CD4-positive, alpha-beta T cell treated with Interleukin-21 for 1 hour (primary cell): ENCODE data around the gene PTPN1.

ENCODE experiments used
- DNase-seq: peaks from one replicate; pipeline ENCODE4 v3.0.0-alpha.2; 2020

The PTPN1 gene

GRCh38 chr20:50580016-50580747, 70.0 kb downstream of the PTPN1 start:
- peak; percentile 51 for DNase-seq

DNA sequence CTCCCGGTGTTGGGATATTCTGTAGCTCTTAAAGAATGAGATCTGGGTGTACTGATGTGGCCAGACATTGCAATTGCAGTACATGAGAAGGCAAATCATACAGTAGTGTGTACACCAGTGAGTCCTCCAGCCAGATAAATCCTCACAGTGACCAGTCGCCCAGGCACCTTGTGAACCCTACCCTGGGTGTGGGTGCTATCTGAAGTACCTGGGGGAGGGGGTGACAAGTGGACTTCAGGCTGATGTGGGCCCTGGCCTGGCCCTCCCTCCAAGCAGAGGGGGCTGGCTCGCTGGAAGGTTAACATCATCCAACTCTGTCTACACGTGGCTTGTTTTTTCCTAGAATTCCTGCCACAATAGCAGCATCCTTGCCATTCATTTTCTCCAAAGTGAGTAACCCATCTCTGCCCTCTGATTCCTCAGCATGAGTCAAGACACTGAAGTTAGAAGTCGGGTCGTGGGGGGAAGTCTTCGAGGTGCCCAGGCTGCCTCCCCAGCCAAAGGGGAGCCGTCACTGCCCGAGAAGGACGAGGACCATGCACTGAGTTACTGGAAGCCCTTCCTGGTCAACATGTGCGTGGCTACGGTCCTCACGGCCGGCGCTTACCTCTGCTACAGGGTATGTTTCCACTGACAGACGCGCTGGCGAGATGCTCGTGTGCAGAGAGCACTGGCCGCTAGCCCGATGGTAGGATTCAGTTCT, 70.8 kb downstream of the PTPN1 start:
- DNase-seq = no peak

DNA sequence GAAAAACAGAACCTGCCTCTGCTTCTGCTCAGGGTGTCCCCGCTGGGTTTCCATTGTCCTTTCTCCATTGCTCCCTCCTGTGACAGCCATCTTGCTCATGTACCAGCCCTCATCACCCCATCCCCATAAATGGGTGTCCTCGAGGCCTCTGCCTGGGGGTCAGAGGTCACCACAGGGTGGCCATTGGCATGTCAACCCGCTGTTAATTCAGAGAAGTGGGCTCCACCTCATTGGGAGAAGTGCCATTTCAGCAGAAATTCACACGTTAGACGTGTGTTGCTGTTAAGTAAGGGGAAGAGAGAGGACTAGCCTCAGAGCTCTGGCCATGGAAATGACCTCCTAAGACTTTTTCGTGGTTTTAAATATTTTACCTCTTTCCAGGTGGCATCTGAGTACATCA, 71.9 kb downstream of the PTPN1 start:
- no peak for DNase-seq

DNA sequence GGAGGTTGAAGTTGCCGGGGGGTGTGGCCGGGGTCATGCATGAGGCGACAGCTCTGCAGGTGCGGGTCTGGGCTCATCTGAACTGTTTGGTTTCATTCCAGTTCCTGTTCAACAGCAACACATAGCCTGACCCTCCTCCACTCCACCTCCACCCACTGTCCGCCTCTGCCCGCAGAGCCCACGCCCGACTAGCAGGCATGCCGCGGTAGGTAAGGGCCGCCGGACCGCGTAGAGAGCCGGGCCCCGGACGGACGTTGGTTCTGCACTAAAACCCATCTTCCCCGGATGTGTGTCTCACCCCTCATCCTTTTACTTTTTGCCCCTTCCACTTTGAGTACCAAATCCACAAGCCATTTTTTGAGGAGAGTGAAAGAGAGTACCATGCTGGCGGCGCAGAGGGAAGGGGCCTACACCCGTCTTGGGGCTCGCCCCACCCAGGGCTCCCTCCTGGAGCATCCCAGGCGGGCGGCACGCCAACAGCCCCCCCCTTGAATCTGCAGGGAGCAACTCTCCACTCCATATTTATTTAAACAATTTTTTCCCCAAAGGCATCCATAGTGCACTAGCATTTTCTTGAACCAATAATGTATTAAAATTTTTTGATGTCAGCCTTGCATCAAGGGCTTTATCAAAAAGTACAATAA, 72.5 kb downstream of the PTPN1 start:
- no peak for DNase-seq

DNA sequence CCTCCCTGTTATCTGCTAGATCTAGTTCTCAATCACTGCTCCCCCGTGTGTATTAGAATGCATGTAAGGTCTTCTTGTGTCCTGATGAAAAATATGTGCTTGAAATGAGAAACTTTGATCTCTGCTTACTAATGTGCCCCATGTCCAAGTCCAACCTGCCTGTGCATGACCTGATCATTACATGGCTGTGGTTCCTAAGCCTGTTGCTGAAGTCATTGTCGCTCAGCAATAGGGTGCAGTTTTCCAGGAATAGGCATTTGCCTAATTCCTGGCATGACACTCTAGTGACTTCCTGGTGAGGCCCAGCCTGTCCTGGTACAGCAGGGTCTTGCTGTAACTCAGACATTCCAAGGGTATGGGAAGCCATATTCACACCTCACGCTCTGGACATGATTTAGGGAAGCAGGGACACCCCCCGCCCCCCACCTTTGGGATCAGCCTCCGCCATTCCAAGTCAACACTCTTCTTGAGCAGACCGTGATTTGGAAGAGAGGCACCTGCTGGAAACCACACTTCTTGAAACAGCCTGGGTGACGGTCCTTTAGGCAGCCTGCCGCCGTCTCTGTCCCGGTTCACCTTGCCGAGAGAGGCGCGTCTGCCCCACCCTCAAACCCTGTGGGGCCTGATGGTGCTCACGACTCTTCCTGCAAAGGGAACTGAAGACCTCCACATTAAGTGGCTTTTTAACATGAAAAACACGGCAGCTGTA, 73.4 kb downstream of the PTPN1 start:
- DNase-seq = no peak

- no peak for DNase-seq
Observed at GRCh38 chr20:50584687-50585086, 74.5 kb downstream of the PTPN1 start.

GRCh38 chr20:50585214-50585613, 75.0 kb downstream of the PTPN1 start:
- DNase-seq = no peak

DNA sequence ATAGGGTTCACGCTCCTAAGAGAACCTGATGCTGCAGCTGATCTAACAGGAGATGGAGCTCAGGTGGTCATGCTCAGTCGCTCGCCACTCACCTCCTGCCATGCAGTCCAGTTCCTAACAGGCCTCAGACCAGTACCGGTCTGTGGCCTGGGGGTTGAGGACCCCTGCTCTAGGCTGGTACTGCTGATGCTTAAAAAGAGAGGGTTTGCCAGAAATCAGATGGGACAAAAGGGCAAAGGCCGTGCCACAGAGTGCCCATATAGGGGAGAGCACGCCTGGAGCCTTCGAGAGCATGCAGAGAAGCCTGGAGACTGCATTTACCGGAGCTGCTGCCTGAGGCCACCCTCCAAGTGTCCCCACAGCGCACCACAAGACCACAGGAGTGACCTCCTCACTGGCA, 75.5 kb downstream of the PTPN1 start:
- no peak for DNase-seq

DNA sequence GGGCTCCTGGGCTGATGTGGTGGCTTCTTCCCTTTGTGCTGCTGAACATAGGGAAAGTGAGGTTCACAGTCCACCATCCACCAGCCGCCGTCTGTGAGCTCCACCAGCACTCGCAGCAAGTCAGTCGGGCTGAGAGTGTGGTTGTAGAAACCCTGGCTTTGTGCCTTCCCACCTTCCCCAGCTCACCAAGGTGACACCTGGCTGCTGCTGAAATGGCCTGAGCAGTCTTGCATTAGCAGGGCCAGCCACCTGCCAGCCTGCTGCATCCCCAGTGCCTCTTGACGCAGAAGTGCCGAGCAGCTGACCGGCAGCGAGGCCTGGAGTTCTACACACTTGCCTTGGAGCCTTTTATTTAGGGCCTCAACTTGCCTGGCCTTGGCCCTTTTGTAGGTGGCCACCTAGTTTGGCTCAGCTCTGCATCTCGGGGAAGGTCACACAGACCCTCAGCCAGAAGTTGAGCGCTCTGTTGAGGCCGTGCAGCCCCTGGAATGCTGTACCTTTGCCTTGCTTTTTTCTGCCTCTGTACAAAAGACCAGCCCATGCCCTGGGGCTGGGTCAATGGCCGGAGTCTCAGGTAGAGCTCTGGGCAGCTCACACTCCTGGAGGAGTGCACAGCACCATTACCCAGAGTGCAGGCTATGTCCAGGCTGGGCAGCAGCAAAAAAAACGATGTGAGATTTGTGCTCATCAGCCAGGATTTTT, 76.5 kb downstream of the PTPN1 start:
- DNase-seq = no peak

GRCh38 chr20:50587291-50587961, 77.2 kb downstream of the PTPN1 start:
- no peak for DNase-seq

GRCh38 chr20:50588034-50588736, 78.0 kb downstream of the PTPN1 start:
- DNase-seq = peak; percentile 60

DNA sequence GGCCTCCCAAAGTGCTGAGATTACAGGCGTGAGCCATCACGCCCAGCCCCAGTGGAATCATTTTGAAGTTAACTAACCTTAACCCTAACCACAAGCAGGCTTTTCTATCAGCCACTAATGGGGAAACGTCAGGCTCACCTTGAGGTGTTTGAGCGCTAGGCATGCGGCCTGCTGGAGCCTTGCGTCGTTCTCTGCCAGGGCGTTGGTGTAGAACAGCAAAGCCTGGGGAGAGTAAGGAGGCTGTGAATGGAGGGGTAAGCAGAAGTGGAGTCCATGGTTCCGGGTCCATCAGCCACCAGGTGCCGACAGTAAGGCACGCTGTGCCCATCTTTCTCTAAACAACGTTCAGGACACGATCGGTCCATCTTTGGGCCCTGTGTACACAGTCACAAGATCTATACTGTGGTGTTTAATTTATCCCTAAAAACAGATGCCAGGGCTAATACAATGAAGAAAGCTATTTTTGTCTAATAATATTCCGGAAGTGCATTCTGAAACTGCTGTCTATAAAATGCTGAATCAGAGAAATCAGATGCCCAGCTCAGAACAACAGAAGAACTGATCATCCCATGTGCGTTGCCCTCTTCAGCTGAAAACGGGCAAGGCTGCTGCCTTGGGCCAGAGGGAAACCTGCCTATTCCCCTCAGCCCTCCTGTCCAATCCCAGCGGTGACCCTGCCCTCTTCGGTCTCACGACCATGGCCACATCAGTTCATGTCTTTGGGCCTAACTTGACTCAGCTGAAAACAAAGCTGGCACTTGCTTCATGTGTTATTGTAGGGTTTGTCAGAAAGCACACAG, 79.6 kb downstream of the PTPN1 start:
- no peak for DNase-seq

DNA sequence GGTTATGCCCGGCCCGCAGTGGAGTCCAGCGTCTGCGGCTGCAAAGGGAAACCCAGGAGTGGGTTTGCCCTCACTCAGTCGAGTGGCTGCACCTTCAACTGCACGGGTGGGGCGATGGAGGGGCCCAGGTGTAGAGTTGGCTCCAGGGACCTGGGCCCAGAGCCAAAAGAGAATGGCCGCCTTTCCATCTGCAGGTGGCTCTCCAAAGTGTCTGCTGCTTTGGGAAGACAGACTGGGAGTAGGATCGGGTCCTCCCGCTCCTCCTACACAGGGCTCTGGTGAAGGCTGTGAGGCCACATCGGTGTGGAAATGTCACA, 80.1 kb downstream of the PTPN1 start:
- DNase-seq = no peak

DNA sequence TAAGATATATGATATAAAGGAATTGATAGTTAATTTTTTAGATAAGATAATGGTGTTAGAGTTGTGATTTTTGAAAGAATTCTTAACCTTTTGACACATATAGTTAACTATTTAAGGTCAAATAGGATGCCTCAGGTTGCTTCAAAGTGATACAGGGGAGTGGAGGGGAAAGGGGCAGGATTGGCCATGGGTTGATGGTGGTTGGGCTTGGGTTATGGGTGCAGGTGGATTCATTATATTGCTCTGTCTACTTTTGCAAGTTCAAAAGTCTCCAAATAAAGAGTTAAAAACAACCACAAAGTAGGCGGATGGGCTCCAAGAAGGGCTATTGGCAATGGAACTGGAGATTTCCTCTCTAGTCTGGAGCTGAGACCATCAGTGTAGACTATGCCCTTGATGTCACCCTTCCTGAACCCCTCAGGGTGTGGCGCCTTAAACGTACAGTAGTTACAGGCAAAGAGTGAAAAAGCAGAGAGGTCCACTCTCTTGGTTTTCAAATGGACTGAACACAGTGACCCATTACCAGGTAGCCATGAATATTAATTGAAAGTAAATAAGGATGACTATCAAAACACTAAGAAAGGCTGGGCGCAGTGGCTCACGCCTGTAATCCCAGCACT, 81.2 kb downstream of the PTPN1 start:
- DNase-seq = no peak

GRCh38 chr20:50592282-50593004, 82.3 kb downstream of the PTPN1 start:
- DNase-seq = no peak

DNA sequence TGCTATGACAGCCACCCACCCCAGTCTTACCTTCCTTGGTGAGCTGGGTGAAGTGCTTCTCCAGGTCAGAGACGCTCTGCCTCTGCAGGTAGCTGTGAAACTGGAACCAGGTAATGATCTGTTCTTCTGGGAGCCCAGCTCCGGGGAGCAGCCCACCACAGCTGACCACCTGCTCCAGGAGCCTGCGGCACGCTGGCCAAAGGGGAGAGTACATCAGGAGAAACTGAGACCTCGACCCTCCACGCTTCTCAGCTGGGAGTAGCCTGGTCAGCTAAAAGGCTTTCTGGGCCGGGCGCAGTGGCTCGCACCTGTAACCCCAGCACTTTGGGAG, 82.8 kb downstream of the PTPN1 start:
- DNase-seq = no peak

- DNase-seq = no peak
Observed at GRCh38 chr20:50594231-50594590, 84.0 kb downstream of the PTPN1 start.

DNA sequence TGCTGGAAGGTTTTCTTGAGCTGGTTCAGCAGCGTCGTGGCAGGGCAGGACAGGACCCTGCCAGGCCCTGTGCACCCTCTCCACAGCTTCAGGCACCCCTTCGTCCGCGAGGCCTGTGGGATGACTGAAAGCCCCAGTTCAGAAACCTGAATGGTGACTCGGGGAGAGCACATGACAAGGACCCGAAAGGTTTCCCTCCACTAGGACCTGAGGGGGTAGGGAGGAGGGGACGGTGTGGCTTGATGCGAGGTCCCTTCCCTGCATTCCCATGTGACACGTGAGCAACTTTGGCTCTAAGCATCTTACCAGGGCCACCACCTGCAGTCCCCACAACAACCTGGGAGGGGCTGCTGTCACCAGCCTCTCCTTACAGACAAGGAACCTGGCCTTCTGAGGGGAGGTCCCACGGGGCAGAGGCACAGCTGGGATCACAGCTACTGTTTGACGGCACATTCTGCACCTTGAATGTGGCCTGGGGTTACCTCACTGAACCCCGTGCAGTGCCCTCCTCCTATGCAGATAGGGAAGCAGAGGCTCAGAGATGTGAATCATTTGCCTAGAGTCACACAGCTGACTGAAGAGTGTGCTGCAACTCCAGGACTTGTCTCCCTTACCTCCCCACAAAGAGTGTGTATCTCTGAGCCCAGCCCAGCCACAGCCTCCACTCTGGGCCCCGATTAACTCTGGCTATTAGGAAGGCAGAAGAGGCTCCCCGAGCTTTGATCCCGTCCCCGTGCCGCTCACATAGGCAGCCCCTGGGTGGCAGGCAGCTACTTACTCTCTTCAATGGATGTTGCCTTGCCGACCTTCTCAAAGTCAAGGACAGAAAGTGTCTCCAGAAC, 84.6 kb downstream of the PTPN1 start:
- DNase-seq = no peak

DNA sequence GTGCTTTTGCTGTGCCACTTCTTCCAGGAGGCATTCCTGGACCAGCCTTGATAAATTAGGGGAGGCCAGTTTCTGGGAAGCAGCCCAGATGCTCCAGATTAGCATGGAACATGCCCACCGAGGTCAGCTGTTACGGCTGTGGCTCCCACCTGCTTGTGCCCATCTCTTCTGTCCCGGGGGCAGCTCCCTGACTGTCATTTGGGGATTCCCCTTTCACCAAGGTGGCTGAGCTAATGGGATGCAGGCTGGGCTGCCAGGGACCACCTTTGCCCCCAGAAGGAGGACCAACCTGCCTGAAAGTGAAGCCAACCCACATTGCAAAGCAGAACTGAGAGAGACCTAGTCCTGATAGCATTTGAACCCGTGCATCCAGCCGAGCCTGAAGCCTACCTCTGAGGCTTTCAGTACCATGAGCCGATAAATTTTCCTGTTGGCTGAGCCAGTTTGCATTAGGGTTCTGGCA, 85.3 kb downstream of the PTPN1 start:
- DNase-seq = no peak
